ENCODE measurements around the gene TJP3. TPM values are rescaled to one million over a fixed set of nuclear protein-coding genes. Genes with fewer than 3 reads are reported as not detected.
A peak's percentile ranks its signal among the peaks of the same experiment; 100 is the strongest.

Gene TJP3
- total and polyA plus RNA-seq, 2 donors: 1.4 to 3.3 TPM

DNA sequence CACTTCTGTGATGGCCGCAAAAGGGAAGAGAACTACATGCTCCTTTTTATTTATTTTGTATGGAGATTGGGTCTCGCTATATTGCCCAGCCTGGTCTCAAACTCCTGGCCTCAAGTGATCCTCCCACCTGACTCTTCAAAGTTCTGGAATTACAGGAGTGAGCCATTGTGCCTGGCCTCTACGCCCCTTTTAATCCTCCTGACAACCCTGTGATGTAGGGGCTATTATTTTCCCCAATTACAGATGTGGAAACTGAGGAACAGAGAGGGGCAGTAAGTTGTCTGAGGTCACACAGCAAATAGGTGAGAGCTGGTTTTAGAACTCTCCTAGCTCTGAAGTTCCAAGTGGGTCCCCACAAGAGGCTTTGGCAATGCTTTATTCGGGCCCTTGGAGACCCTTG lies 11.7 kb downstream of the TJP3 start:
- Histone ChIP-seq H3K27ac (ENCODE audit: low read depth in 1 of 2, low read length in 1 of 2) (no peak overlapping the region), H3K4me3 (ENCODE audit: low read length in 2 of 2) (no peak overlapping the region), H3K9me3 (ENCODE audit: control insufficient read depth in 2 of 2, insufficient read depth in 1 of 2, low read length in 1 of 2) (peaks cover 3 to 20% of the 10 kb centered on the region in 2 donors), H3K27me3 (ENCODE audit: control insufficient read depth in 2 of 2, insufficient read depth in 1 of 2, low read length in 1 of 2) (peaks cover 34 to 59% of the 10 kb centered on the region in 2 donors), H3K36me3 (ENCODE audit: control insufficient read depth in 2 of 2, insufficient read depth in 2 of 2, low read length in 1 of 2) (no peaks in the 10 kb centered on the region), H3K4me1 (ENCODE audit: control insufficient read depth in 2 of 2, insufficient read depth in 2 of 2, low read length in 2 of 2) (peaks cover 0 to 10% of the 10 kb centered on the region in 2 donors)
- WGBS: 90% methylated on average over 4 of the region's 4 CpGs
- no peak for DNase-seq (ENCODE audit: low read depth in 6 of 9, low spot score in 9 of 9)

DNA sequence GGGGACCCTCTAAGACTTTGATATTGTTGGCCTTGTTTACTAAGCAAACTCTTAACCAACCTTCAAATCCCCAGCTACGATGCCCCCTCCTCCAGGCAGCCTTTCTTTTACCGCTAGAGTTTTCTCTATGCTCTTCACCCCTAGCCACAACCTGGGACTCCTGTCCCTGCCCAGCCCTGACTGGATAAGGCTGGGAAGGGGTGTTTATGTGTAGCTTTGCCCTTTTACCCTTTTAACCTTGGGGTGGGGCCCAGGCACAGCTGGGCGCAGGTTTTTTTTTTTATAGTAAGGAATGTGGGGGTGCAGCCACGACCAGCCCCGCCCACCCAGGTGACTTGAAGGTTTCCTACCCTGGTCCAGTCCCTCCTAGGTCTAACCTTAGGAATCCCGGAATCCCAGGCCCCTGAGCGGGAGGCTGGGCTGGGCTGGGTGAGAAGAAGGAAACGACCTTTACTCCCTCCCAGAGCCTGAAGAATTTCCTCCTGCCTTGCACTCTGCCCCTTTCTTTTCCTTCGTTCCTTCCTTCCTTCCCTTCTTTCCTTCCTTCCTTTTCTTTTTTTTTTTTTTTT lies 12.2 kb downstream of the TJP3 start:
- peaks cover 34 to 65% of the 10 kb centered on the region in 2 donors for H3K27me3 ChIP-seq (ENCODE audit: control insufficient read depth in 2 of 2, insufficient read depth in 1 of 2, low read length in 1 of 2)
- H3K36me3 ChIP-seq (ENCODE audit: control insufficient read depth in 2 of 2, insufficient read depth in 2 of 2, low read length in 1 of 2): no peaks in the 10 kb centered on the region
- H3K4me1 ChIP-seq (ENCODE audit: control insufficient read depth in 2 of 2, insufficient read depth in 2 of 2, low read length in 2 of 2): peaks cover 0 to 10% of the 10 kb centered on the region in 2 donors
- no peak overlapping the region for H3K27ac ChIP-seq (ENCODE audit: low read depth in 1 of 2, low read length in 1 of 2)
- no peak overlapping the region for H3K4me3 ChIP-seq (ENCODE audit: low read length in 2 of 2)
- WGBS: 33% methylated on average over 9 of the region's 9 CpGs
- peaks cover 3 to 20% of the 10 kb centered on the region in 2 donors for H3K9me3 ChIP-seq (ENCODE audit: control insufficient read depth in 2 of 2, insufficient read depth in 1 of 2, low read length in 1 of 2)
- no peak for DNase-seq (ENCODE audit: low read depth in 6 of 9, low spot score in 9 of 9)

DNA sequence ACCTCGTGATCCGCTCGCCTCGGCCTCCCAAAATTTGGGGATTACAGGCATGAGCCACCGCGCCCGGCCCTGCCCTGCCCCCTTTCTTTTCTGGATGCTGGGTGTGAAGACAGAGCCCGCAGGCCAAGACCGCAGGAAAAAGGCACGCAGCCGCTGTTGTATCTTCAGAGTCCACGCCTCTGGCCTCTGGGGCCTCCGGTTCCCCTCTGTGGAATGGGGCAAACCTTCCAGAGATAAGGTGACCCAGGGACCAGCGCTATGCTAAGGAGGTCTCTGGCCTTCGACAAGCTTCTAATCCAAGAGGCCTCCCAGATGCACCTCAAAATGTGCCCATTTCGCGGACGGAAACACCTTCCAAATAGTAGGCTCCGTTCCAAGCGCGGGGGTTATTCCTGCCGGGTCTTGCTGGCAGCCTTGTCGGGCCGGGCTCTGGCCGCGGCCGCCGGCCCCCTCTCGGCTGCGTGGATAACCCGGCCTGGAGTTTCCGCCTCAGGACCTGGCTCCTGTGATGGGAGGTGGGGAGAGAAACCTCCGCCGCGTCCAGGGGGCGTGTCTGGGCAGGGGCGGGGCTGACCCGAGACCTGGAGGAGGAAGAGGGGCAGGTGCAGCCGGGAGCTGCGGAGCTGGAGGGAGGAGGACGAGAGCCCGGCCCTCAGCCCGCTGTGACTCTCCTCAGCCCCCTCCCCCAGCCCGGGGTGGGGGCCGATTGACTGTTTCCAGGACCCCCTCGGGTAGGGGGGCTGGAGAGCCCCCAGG lies 13.1 kb downstream of the TJP3 start:
- 23% methylated on average over 46 of the region's 46 CpGs for WGBS
- Histone ChIP-seq H3K27ac (ENCODE audit: low read depth in 1 of 2, low read length in 1 of 2) (no peak overlapping the region), H3K4me1 (ENCODE audit: control insufficient read depth in 2 of 2, insufficient read depth in 2 of 2, low read length in 2 of 2) (peaks cover 0 to 10% of the 10 kb centered on the region in 2 donors), H3K36me3 (ENCODE audit: control insufficient read depth in 2 of 2, insufficient read depth in 2 of 2, low read length in 1 of 2) (no peaks in the 10 kb centered on the region), H3K9me3 (ENCODE audit: control insufficient read depth in 2 of 2, insufficient read depth in 1 of 2, low read length in 1 of 2) (peaks cover 4 to 20% of the 10 kb centered on the region in 2 donors), H3K4me3 (ENCODE audit: low read length in 2 of 2) (no peak overlapping the region), H3K27me3 (ENCODE audit: control insufficient read depth in 2 of 2, insufficient read depth in 1 of 2, low read length in 1 of 2) (peaks cover 36 to 74% of the 10 kb centered on the region in 2 donors)
- DNase-seq (ENCODE audit: low read depth in 6 of 9, low spot score in 9 of 9): peak; percentile 42 to 84 (median 63)

DNA sequence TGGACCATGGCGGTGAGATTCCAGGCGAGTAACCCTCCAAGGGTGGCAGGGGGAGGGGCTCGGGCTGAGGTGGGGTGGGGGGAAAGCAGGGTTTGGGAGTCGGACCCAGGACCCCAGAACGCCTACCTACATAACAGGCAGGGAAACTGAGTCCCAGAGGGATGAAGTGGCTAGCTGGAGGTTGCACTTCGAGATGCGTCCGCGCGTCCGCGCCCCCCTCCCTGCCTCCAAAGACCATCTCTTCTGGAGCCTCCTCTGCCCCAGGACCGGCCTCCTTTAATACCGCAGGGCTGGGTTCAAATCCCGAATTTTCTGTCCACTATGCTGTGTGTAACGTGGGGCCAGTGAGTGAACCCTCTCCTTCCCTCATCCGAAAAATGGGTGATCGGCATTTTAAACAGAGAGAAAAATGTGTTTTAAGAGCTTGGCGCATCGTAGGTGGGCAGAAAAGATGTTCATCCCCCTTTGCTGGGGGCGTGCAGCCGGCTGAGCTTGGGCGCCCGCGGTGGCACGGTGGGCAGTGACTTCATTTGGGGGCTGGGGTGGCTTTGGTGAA lies 13.8 kb downstream of the TJP3 start:
- 7% methylated on average over 26 of the region's 26 CpGs for WGBS
- H3K4me1 ChIP-seq (ENCODE audit: control insufficient read depth in 2 of 2, insufficient read depth in 2 of 2, low read length in 2 of 2): peaks cover 0 to 10% of the 10 kb centered on the region in 2 donors
- H3K36me3 ChIP-seq (ENCODE audit: control insufficient read depth in 2 of 2, insufficient read depth in 2 of 2, low read length in 1 of 2): no peaks in the 10 kb centered on the region
- no peak for DNase-seq (ENCODE audit: low read depth in 6 of 9, low spot score in 9 of 9)
- no peak overlapping the region for H3K4me3 ChIP-seq (ENCODE audit: low read length in 2 of 2)
- H3K9me3 ChIP-seq (ENCODE audit: control insufficient read depth in 2 of 2, insufficient read depth in 1 of 2, low read length in 1 of 2): peaks cover 4 to 20% of the 10 kb centered on the region in 2 donors
- no peak overlapping the region for H3K27ac ChIP-seq (ENCODE audit: low read depth in 1 of 2, low read length in 1 of 2)
- peaks cover 36 to 75% of the 10 kb centered on the region in 2 donors for H3K27me3 ChIP-seq (ENCODE audit: control insufficient read depth in 2 of 2, insufficient read depth in 1 of 2, low read length in 1 of 2)

DNA sequence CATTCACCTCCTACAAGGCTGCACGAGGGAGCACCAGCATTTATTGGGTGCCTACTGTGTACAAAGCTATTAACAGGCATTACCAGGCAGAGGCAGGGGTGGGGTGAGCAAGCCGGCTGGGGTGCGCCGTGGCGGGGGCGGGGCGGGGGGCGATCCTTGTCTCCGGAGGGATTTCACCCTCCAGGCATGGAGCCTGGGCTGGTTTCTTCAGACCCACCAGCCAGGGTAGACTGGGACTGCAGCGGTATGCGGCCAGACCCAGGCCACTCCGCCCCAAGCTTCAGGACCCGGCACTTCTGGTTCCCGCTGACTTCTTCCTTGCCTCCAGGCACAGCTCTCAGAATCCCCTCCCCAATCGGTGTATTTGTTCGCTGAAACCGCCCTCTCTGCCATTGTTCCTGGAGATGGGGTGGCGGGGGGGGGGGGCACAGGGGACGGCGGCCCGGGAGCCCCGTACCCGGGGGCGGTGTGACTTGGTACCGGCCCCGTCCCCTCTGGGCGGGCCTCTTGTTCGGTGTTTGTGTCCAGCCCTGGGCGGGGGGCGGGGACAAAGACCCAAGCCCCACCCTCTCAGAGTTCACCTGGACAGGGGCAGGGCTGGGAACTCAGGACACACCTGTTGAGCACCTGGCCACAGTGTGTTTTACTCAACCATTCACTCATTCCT lies 14.4 kb downstream of the TJP3 start:
- WGBS: 11% methylated on average over 30 of the region's 30 CpGs
- H3K27me3 ChIP-seq (ENCODE audit: control insufficient read depth in 2 of 2, insufficient read depth in 1 of 2, low read length in 1 of 2): peaks cover 36 to 75% of the 10 kb centered on the region in 2 donors
- H3K27ac ChIP-seq (ENCODE audit: low read depth in 1 of 2, low read length in 1 of 2): no peak overlapping the region
- peaks cover 0 to 10% of the 10 kb centered on the region in 2 donors for H3K4me1 ChIP-seq (ENCODE audit: control insufficient read depth in 2 of 2, insufficient read depth in 2 of 2, low read length in 2 of 2)
- no peak overlapping the region for H3K4me3 ChIP-seq (ENCODE audit: low read length in 2 of 2)
- no peaks in the 10 kb centered on the region for H3K36me3 ChIP-seq (ENCODE audit: control insufficient read depth in 2 of 2, insufficient read depth in 2 of 2, low read length in 1 of 2)
- DNase-seq (ENCODE audit: low read depth in 6 of 9, low spot score in 9 of 9): no peak
- H3K9me3 ChIP-seq (ENCODE audit: control insufficient read depth in 2 of 2, insufficient read depth in 1 of 2, low read length in 1 of 2): peaks cover 4 to 20% of the 10 kb centered on the region in 2 donors

DNA sequence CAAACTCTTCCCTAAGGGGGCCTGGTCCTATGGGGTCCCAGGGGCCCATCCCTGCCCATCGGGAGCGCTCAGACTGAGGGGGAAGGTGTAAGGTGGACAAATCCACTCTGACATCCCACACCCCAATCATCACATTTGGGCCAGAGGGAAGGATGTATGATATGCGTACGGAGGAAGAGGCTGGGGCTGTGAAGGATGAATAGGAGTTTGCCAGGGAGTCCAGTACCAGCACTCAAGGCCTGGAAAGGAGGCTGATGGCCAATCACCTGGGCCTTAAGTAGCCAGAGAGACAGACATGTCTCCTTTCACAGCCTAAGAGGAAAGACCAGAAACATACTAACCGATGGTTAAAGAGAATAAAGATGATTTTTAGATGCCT lies 14.9 kb downstream of the TJP3 start:
- DNase-seq (ENCODE audit: low read depth in 6 of 9, low spot score in 9 of 9): no peak
- H3K27me3 ChIP-seq (ENCODE audit: control insufficient read depth in 2 of 2, insufficient read depth in 1 of 2, low read length in 1 of 2): peaks cover 36 to 75% of the 10 kb centered on the region in 2 donors
- H3K4me3 ChIP-seq (ENCODE audit: low read length in 2 of 2): no peak overlapping the region
- H3K27ac ChIP-seq (ENCODE audit: low read depth in 1 of 2, low read length in 1 of 2): no peak overlapping the region
- 87% methylated on average over 5 of the region's 5 CpGs for WGBS
- H3K4me1 ChIP-seq (ENCODE audit: control insufficient read depth in 2 of 2, insufficient read depth in 2 of 2, low read length in 2 of 2): peaks cover 0 to 10% of the 10 kb centered on the region in 2 donors
- no peaks in the 10 kb centered on the region for H3K36me3 ChIP-seq (ENCODE audit: control insufficient read depth in 2 of 2, insufficient read depth in 2 of 2, low read length in 1 of 2)
- peaks cover 4 to 20% of the 10 kb centered on the region in 2 donors for H3K9me3 ChIP-seq (ENCODE audit: control insufficient read depth in 2 of 2, insufficient read depth in 1 of 2, low read length in 1 of 2)

DNA sequence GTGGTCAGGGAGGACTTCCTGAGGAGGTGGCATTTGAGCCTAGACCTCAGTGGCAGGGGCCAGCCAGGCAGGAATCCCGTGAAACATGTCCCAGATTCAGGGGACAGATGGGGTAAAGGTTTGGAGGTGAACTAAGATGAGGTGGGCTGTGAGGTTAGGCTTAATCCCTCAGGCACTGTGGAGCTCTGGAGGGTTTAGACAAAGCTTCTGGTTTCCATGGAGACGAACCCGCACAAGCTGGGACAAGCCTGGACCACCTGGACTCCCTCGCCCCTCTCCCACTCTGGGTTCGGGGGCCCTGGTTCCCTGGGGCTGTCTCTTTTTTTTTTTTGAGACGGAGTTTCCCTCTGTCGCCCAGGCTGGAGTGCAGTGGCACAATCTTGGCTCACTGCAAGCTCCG lies 15.7 kb downstream of the TJP3 start:
- Histone ChIP-seq H3K4me1 (ENCODE audit: control insufficient read depth in 2 of 2, insufficient read depth in 2 of 2, low read length in 2 of 2) (peaks cover 0 to 10% of the 10 kb centered on the region in 2 donors), H3K9me3 (ENCODE audit: control insufficient read depth in 2 of 2, insufficient read depth in 1 of 2, low read length in 1 of 2) (peaks cover 4 to 20% of the 10 kb centered on the region in 2 donors), H3K4me3 (ENCODE audit: low read length in 2 of 2) (no peak overlapping the region), H3K36me3 (ENCODE audit: control insufficient read depth in 2 of 2, insufficient read depth in 2 of 2, low read length in 1 of 2) (no peaks in the 10 kb centered on the region), H3K27ac (ENCODE audit: low read depth in 1 of 2, low read length in 1 of 2) (no peak overlapping the region), H3K27me3 (ENCODE audit: control insufficient read depth in 2 of 2, insufficient read depth in 1 of 2, low read length in 1 of 2) (peaks cover 36 to 73% of the 10 kb centered on the region in 2 donors)
- no peak for DNase-seq (ENCODE audit: low read depth in 6 of 9, low spot score in 9 of 9)
- WGBS: 65% methylated on average over 8 of the region's 8 CpGs

DNA sequence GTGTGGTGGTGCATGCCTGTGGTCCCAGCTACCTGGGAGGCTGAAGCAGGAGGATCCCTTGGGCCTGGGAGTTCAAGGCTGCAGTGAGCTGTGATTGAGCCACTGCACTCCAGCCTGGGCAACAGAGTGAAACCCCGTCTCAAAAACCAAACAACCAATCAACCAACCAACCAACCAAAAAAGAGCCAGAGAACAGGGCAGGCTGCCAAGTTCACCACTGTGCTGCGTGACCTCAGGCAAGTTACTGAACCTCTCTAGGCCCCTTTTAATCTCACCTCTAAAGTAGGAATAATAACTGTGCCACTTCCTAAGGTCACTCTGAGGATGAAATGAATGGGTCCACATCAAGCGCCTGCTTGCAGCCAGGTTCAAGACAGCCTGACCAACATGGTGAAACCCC lies 16.9 kb downstream of the TJP3 start:
- H3K36me3 ChIP-seq (ENCODE audit: control insufficient read depth in 2 of 2, insufficient read depth in 2 of 2, low read length in 1 of 2): no peaks in the 10 kb centered on the region
- H3K27me3 ChIP-seq (ENCODE audit: control insufficient read depth in 2 of 2, insufficient read depth in 1 of 2, low read length in 1 of 2): peaks cover 30 to 61% of the 10 kb centered on the region in 2 donors
- DNase-seq (ENCODE audit: low read depth in 6 of 9, low spot score in 9 of 9): no peak
- no peak overlapping the region for H3K27ac ChIP-seq (ENCODE audit: low read depth in 1 of 2, low read length in 1 of 2)
- no peak overlapping the region for H3K4me3 ChIP-seq (ENCODE audit: low read length in 2 of 2)
- H3K9me3 ChIP-seq (ENCODE audit: control insufficient read depth in 2 of 2, insufficient read depth in 1 of 2, low read length in 1 of 2): peaks cover 4 to 20% of the 10 kb centered on the region in 2 donors
- peaks cover 0 to 10% of the 10 kb centered on the region in 2 donors for H3K4me1 ChIP-seq (ENCODE audit: control insufficient read depth in 2 of 2, insufficient read depth in 2 of 2, low read length in 2 of 2)
- 84% methylated on average over 3 of the region's 3 CpGs for WGBS

All from thymus (tissue), 11 donors.